ENCODE measurements around the gene ADCYAP1R1. TPM values are rescaled to one million over a fixed set of nuclear protein-coding genes. Genes with fewer than 3 reads are reported as not detected.
A peak's percentile ranks its signal among the peaks of the same experiment; 100 is the strongest.

ADCYAP1R1 gene
- total RNA-seq, 1 donor from 2014 or later, result 1.8 TPM

GRCh38 chr7:31068006-31068675 is 16.0 kb downstream of the ADCYAP1R1 start:
- H3K4me1 ChIP-seq, result no peaks in the 10 kb centered on the region
- H3K36me3 ChIP-seq, result no peaks in the 10 kb centered on the region
- ATAC-seq, result no peak
- H3K27ac ChIP-seq, result no peak overlapping the region
- H3K27me3 ChIP-seq, result no peaks in the 10 kb centered on the region
- TF ChIP-seq CTCF (IDR thresholded peaks at IDR 0.05), result no peak
- H3K9me3 ChIP-seq, result no peaks in the 10 kb centered on the region
- intact Hi-C loops (cut with DNase I), result no loop called here
- H3K4me3 ChIP-seq, result no peak overlapping the region
- DNase-seq, result peak; percentile 51

GRCh38 chr7:31069860-31070555 is 17.9 kb downstream of the ADCYAP1R1 start:
- DNase-seq, result peak; percentile 37
- no peaks in the 10 kb centered on the region for H3K4me1 ChIP-seq
- no peak for ATAC-seq

GRCh38 chr7:31070991-31071644 is 19.0 kb downstream of the ADCYAP1R1 start:
- ATAC-seq, result no peak
- peak; percentile 15 for DNase-seq
- Histone ChIP-seq H3K9me3 (no peaks in the 10 kb centered on the region), H3K4me3 (no peak overlapping the region), H3K36me3 (no peaks in the 10 kb centered on the region), H3K27me3 (no peaks in the 10 kb centered on the region), H3K4me1 (no peaks in the 10 kb centered on the region), H3K27ac (no peak overlapping the region)
- no peak for TF ChIP-seq CTCF (IDR thresholded peaks at IDR 0.05)
- intact Hi-C loops (cut with DNase I), result no loop called here

More at GRCh38 chr7:31069860-31070555, 17.9 kb downstream of the ADCYAP1R1 start:
- no peak overlapping the region for H3K27ac ChIP-seq
- no peak overlapping the region for H3K4me3 ChIP-seq
- no peaks in the 10 kb centered on the region for H3K27me3 ChIP-seq
- H3K36me3 ChIP-seq, result no peaks in the 10 kb centered on the region
- intact Hi-C loops (cut with DNase I), result no loop called here
- no peak for TF ChIP-seq CTCF (IDR thresholded peaks at IDR 0.05)
- H3K9me3 ChIP-seq, result no peaks in the 10 kb centered on the region

GRCh38 chr7:31071645-31072029 is 19.5 kb downstream of the ADCYAP1R1 start:
- TF ChIP-seq CTCF (IDR thresholded peaks at IDR 0.05), result no peak
- no peaks in the 10 kb centered on the region for H3K4me1 ChIP-seq

GRCh38 chr7:31073326-31074119 is 21.4 kb downstream of the ADCYAP1R1 start:
- H3K27me3 ChIP-seq, result no peaks in the 10 kb centered on the region
- ATAC-seq, result no peak
- H3K4me3 ChIP-seq, result no peak overlapping the region
- H3K36me3 ChIP-seq, result no peaks in the 10 kb centered on the region
- DNase-seq, result peak; percentile 11
- no peaks in the 10 kb centered on the region for H3K4me1 ChIP-seq
- intact Hi-C loops (cut with DNase I), result no loop called here
- TF ChIP-seq CTCF (IDR thresholded peaks at IDR 0.05), result no peak
- no peaks in the 10 kb centered on the region for H3K9me3 ChIP-seq
- no peak overlapping the region for H3K27ac ChIP-seq

More at GRCh38 chr7:31071645-31072029, 19.5 kb downstream of the ADCYAP1R1 start:
- H3K27me3 ChIP-seq, result no peaks in the 10 kb centered on the region
- no peaks in the 10 kb centered on the region for H3K9me3 ChIP-seq
- intact Hi-C loops (cut with DNase I), result no loop called here
- DNase-seq, result no peak
- ATAC-seq, result no peak
- H3K4me3 ChIP-seq, result no peak overlapping the region
- H3K36me3 ChIP-seq, result no peaks in the 10 kb centered on the region
- no peak overlapping the region for H3K27ac ChIP-seq

All from upper lobe of right lung (tissue), 1 donor.